ENCODE results near the gene NLRP9. TPM values are rescaled to one million over a fixed set of nuclear protein-coding genes. Genes with fewer than 3 reads are reported as not detected.

The NLRP9 gene
- total and polyA plus RNA-seq, 2 of the 8 experiments (the other 6 are each of a cell fraction or from before 2014, with no cell fraction given), result not detected

DNA sequence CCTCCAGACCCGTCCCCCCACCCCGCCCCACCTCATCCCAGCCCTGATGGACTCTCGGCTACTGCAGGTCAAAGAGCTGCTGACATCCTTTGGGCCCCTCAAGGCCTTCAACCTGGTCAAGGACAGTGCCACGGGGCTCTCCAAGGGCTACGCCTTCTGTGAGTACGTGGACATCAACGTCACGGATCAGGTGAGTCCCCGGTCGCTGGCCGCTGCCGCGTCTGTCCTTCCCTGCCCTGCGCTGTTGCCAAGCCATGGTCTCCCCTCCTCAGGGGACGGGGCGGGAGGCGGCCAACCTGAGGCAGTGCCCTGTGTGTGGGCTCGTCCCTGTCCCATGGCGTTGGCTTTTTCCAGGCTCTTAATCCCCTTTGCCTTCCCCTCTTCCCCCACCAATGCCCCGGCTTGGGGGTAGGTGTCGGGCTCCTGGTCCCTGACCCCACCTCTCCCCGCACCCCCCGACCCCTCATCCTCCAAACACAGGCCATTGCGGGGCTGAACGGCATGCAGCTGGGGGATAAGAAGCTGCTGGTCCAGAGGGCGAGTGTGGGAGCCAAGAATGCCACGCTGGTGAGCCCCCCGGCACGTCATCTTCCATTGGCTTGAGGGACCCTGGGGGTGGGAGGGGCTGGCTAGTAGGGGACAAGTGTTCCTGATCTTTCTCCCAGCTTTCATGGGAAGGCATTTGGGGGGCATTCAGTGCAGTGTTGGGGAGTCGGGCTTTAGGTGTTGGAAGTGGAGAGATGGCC lies 69.4 kb downstream of the NLRP9 start:
- Histone ChIP-seq H4K5ac (ENCODE audit: insufficient read length, low read depth, low read length) (no peak overlapping the region), H3K79me2 (ENCODE audit: control insufficient read depth in 1 of 2, insufficient read depth in 2 of 2, low read length in 2 of 2) (peaks cover 4 to 71% of the 10 kb centered on the region in 2 experiments; a peak in 3 of 4 replicates), H3K18ac (ENCODE audit: extremely low read depth, low read length) (no peak overlapping the region), H3K79me1 (ENCODE audit: low read depth, low read length) (peaks cover 15% of the 10 kb centered on the region), H3K9ac (replicated peaks in 1 of 4; ENCODE audit: extremely low read depth in 1 of 4, low read depth in 3 of 4, low read length in 3 of 4) (no peak overlapping the region), H2BK12ac (ENCODE audit: low read depth, low read length) (no peak overlapping the region), H2AK5ac (ENCODE audit: low read depth, low read length) (no peak overlapping the region), H3K4me2 (ENCODE audit: insufficient read depth in 1 of 2, low read depth in 2 of 2, low read length in 2 of 2) (no peak overlapping the region), H3K9me3 (ENCODE audit: insufficient read depth in 2 of 2, low read depth in 1 of 2, low read length in 1 of 2) (no peaks in the 10 kb centered on the region), H2AFZ (ENCODE audit: low read length) (no peak overlapping the region), H2BK5ac (ENCODE audit: low read depth, low read length) (no peak overlapping the region), H3K23ac (ENCODE audit: insufficient read length) (no peak overlapping the region), H3K23me2 (ENCODE audit: low read depth, low read length) (no peaks in the 10 kb centered on the region), H4K91ac (replicated peaks; ENCODE audit: insufficient read length, low read length) (no peak overlapping the region), H3K4me3 (ENCODE audit: extremely low read depth in 1 of 4, insufficient read depth in 2 of 4, low read depth in 3 of 4, low read length in 4 of 4) (no peak overlapping the region), H2BK120ac (replicated peaks; ENCODE audit: low read depth, low read length) (no peak overlapping the region), H3K4me1 (replicated peaks in 1 of 4; ENCODE audit: control insufficient read depth in 3 of 4, insufficient read depth in 4 of 4, low read length in 3 of 4) (peaks cover 0 to 11% (median 4%) of the 10 kb centered on the region in 4 experiments; a peak in 5 of 7 replicates), H2BK20ac (ENCODE audit: low read length) (no peak overlapping the region), H3K36me3 (ENCODE audit: control insufficient read depth in 2 of 4, insufficient read depth in 4 of 4, low read length in 3 of 4) (peaks cover 41 to 57% (median 47%) of the 10 kb centered on the region in 4 experiments), H3K27me3 (replicated peaks in 1 of 4; ENCODE audit: control insufficient read depth in 3 of 4, extremely low read depth in 1 of 4, insufficient read depth in 3 of 4, low read length in 3 of 4) (no peaks in the 10 kb centered on the region), H3K14ac (ENCODE audit: insufficient read length) (no peak overlapping the region), H4K8ac (ENCODE audit: extremely low read depth, insufficient read depth, low read length) (no peak overlapping the region), H4K20me1 (replicated peaks in 1 of 2; ENCODE audit: control insufficient read depth in 1 of 2, insufficient read depth in 2 of 2, low read length in 2 of 2) (peaks cover 36 to 51% of the 10 kb centered on the region in 2 experiments), H3K56ac (replicated peaks; ENCODE audit: insufficient read length, low read depth, low read length) (no peak overlapping the region), H2BK15ac (ENCODE audit: low read length) (no peak overlapping the region), H3K4ac (replicated peaks; ENCODE audit: insufficient read length, low read depth, low read length) (no peak overlapping the region), H3K27ac (ENCODE audit: low read depth, low read length) (no peak overlapping the region)
- WGBS, 2 experiments (ENCODE audit: extremely low coverage in 1 of 2, insufficient coverage in 1 of 2, insufficient read length in 1 of 2, insufficient replicate concordance in 2 of 2, low coverage in 1 of 2, low lambda C conversion rate in 2 of 2, missing lambda C conversion rate in 1 of 2), result 90% methylated on average over 21 of the region's 30 CpGs; no CpG with 5 or more reads in 1 of the 2 experiments
- ChIA-PET POLR2A (ENCODE audit: partially characterized antibody) (interaction anchor here (0.7 to 7.1 kb wide), 3 partner anchors 9 to 26 kb away, joined by 4 to 75 read pairs (median 4); no protein-coding TSS in a partner anchor), CTCF (ENCODE audit: partially characterized antibody) (interaction anchor here (0.9 to 1.3 kb wide), 3 partner anchors 14 to 16 kb away, joined by 3 to 6 read pairs (median 4); no protein-coding TSS in a partner anchor)
- FAIRE-seq (no peak), DNase-seq (ENCODE audit: low read depth in 1 of 2, low spot score in 2 of 2) (no peak)
- TF ChIP-seq MAFK (IDR thresholded peaks at IDR 0.05; ENCODE audit: low read depth, low read length) (no peak), TAF1 (IDR thresholded peaks at IDR 0.05; ENCODE audit: low read depth, low read length) (no peak), SP1 (IDR thresholded peaks at IDR 0.05; ENCODE audit: low read depth, low read length) (no peak), SIN3A (conservative IDR thresholded peaks at IDR 0.05 in 1 of 2, IDR thresholded peaks at IDR 0.05 in 1 of 2; ENCODE audit: low read depth in 1 of 2, low read length in 2 of 2) (no peak), RBBP5 (IDR thresholded peaks at IDR 0.05; ENCODE audit: borderline replicate concordance, low read depth, low read length) (no peak), RFX5 (IDR thresholded peaks at IDR 0.05; ENCODE audit: borderline replicate concordance, low read depth, low read length) (no peak), KDM4A (IDR thresholded peaks at IDR 0.05; ENCODE audit: low read depth, low read length, severe bottlenecking) (no peak), RAD21 (IDR thresholded peaks at IDR 0.05 in 1 of 2, conservative IDR thresholded peaks at IDR 0.05 in 1 of 2; ENCODE audit: low read depth in 2 of 2, low read length in 2 of 2) (no peak), CREB1 (IDR thresholded peaks at IDR 0.05) (no peak)

All from H1 (cell line).